ENCODE measurements around the gene ZNF718.

DNA sequence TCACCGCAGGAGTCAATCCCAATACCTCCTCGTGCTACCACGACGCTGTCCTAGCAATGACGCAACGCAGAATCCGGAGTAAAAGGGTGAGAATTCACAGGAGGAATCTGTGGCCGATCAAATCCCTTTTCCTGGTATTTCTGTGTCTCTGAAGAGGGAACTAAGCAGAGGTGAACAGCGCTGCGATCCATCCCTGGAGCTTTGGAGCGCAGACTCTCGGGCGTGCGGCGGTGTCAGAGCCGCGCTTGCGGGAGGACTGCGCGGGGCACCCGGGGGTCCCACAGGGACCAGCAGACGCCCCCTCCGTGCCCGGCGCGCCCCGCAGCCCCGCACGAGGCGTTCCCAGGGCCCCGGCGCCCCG is 17.2 kb upstream of the ZNF718 start:
- TF ChIP-seq, protein P1, sequence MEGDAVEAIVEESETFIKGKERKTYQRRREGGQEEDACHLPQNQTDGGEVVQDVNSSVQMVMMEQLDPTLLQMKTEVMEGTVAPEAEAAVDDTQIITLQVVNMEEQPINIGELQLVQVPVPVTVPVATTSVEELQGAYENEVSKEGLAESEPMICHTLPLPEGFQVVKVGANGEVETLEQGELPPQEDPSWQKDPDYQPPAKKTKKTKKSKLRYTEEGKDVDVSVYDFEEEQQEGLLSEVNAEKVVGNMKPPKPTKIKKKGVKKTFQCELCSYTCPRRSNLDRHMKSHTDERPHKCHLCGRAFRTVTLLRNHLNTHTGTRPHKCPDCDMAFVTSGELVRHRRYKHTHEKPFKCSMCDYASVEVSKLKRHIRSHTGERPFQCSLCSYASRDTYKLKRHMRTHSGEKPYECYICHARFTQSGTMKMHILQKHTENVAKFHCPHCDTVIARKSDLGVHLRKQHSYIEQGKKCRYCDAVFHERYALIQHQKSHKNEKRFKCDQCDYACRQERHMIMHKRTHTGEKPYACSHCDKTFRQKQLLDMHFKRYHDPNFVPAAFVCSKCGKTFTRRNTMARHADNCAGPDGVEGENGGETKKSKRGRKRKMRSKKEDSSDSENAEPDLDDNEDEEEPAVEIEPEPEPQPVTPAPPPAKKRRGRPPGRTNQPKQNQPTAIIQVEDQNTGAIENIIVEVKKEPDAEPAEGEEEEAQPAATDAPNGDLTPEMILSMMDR (conservative IDR thresholded peaks at IDR 0.05; ENCODE audit: low read depth, low read length), result no peak
- no peak for TF ChIP-seq EZH2 (IDR thresholded peaks at IDR 0.05; ENCODE audit: low read length, unreplicated experiment)

All from PC-3 (cell line).